Activated naive CD8-positive, alpha-beta T cell treated with anti-CD3 and anti-CD28 coated beads, Interleukin-2, amount 10 ng/mL, durations not matched to agents 7 days and 5 days (primary cell): ENCODE results near the gene MRPL24. TPM values are rescaled to one million over a fixed set of nuclear protein-coding genes. Genes with fewer than 3 reads are reported as not detected.

Experiments
- ATAC-seq: fragments of 150-1000 bp; cut with Tn5 transposase; one replicate; pipeline ENCODE4 v1.10.0; 2021; ENCODE audit warnings: low read depth, moderate library complexity
- POLR2A ChIA-PET: fragments of 350-600 bp; sonication (Branson Sonifier 250); formaldehyde crosslinking; loops from one replicate; lab custom pipeline; 2021; ENCODE audit warnings: antibody characterized with exemption; lab: Charles Lee
- DNase-seq: peaks from one replicate; pipeline ENCODE4 v3.0.0; 2021
- H3K27ac Mint-ChIP-seq: one replicate; pipeline ENCODE4 v1.8.0; 2022; ENCODE audit warnings: mild to moderate bottlenecking, mixed read lengths
- H3K27me3 Mint-ChIP-seq: one replicate; pipeline ENCODE4 v1.8.0; 2022; ENCODE audit warnings: mild to moderate bottlenecking, moderate library complexity, mixed read lengths
- H3K36me3 Mint-ChIP-seq: one replicate; pipeline ENCODE4 v1.8.0; 2021; ENCODE audit warnings: mild to moderate bottlenecking, mixed read lengths
- H3K4me1 Mint-ChIP-seq: one replicate; pipeline ENCODE4 v1.8.0; 2021; ENCODE audit warnings: mixed read lengths
- H3K4me3 Mint-ChIP-seq: one replicate; pipeline ENCODE4 v1.8.0; 2022; ENCODE audit warnings: mild to moderate bottlenecking, moderate library complexity, mixed read lengths
- H3K9me3 Mint-ChIP-seq: one replicate; pipeline ENCODE4 v1.8.0; 2021; ENCODE audit warnings: mixed read lengths
- total RNA-seq, 2 experiments: library from RNA; stranded (reverse); gene quantifications; one replicate each; pipeline ENCODE4 v1.2.3, GENCODE V29; 2021

The MRPL24 gene
- total RNA-seq, 2 experiments from 2014 or later, result 45.0 to 51.1 TPM

DNA sequence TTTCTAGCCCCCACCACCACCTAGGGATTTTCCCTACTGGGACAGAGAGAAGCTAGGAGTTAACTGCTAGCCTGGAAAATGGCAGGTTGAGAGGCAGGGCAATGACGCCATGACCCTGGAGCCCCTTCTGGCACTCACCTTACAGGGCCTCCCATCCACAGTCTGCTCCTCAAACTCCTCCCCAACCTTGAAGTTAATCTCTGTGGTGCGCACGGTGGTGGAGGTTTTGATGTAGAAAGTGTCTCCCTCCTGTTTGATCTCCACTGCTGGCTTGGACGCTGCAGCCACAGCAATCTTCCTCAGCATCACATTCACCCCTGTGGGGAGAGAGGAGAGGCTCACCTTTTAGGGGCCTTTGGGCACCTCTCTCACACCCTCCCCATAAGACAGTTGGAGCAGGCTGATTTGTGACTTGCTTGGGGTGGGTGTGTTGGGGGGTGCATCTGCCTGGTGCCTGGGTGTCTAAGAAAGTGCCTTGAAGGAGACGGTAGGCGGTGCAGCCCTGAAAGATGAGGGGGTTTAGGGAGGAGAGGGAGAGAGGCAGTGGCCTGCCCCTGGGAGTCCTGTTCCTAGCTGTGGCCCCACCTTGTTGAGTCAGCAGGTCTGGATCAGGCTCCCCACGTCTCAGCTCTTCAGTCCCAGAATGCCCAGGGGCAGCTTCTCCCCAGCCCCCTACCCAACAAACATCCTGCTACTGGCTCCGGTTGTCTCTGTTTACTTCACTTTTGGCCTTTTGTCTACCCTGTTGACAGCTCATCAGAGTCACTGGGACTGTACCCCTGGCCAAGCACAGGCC lies 40.0 kb downstream of the MRPL24 start:
- Mint-ChIP-seq H3K27ac (peak overlapping the region; percentile 14), H3K4me1 (peaks cover 14% of the 10 kb centered on the region), H3K9me3 (no peaks in the 10 kb centered on the region), H3K27me3 (peaks cover 38% of the 10 kb centered on the region), H3K4me3 (no peak overlapping the region), H3K36me3 (no peaks in the 10 kb centered on the region)
- POLR2A ChIA-PET, result no interaction called here
- peak; percentile 80 for ATAC-seq
- no peak for DNase-seq

GRCh38 chr1:156698995-156699394 lies 41.9 kb downstream of the MRPL24 start:
- ATAC-seq, result no peak
- H3K27ac Mint-ChIP-seq, result no peak overlapping the region
- POLR2A ChIA-PET, result interaction anchor here (0.9 kb wide), 1 partner anchor 68 kb away, joined by 3 read pairs; the partner anchor contains the start of gene PRCC
- DNase-seq, result no peak
- H3K4me1 Mint-ChIP-seq, result peaks cover 7% of the 10 kb centered on the region
- no peak overlapping the region for H3K4me3 Mint-ChIP-seq
- no peaks in the 10 kb centered on the region for H3K9me3 Mint-ChIP-seq
- peaks cover 20% of the 10 kb centered on the region for H3K27me3 Mint-ChIP-seq
- H3K36me3 Mint-ChIP-seq, result no peaks in the 10 kb centered on the region

DNA sequence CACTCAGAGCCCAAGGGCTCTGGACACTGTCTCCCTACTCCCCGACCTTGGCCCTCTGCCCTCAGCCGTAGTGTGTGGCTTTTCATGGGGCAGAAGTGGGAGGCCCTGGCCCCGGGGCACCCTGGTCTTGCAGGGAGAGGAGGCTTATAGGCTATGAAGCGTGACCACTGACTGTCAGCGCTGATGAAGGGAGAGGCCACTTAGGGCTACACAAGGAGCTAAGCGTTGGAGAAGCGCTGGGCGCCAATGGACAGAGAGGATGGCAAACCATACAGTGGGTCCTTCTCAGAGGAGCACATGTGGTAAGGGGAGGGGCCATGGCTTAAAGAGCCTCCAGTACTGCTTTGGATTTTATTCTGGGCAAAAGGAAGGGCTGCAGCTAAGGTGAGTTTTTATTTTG lies 43.4 kb downstream of the MRPL24 start:
- no peaks in the 10 kb centered on the region for H3K9me3 Mint-ChIP-seq
- ATAC-seq, result no peak
- no peaks in the 10 kb centered on the region for H3K36me3 Mint-ChIP-seq
- no peak for DNase-seq
- peaks cover 12% of the 10 kb centered on the region for H3K4me1 Mint-ChIP-seq
- H3K27me3 Mint-ChIP-seq, result peaks cover 21% of the 10 kb centered on the region
- no peak overlapping the region for H3K27ac Mint-ChIP-seq
- no peak overlapping the region for H3K4me3 Mint-ChIP-seq
- POLR2A ChIA-PET, result interaction anchor here (0.6 kb wide), 1 partner anchor 212 kb away, joined by 3 read pairs; no protein-coding TSS in a partner anchor

- POLR2A ChIA-PET, result no interaction called here
- no peaks in the 10 kb centered on the region for H3K36me3 Mint-ChIP-seq
- H3K4me3 Mint-ChIP-seq, result no peak overlapping the region
- peaks cover 18% of the 10 kb centered on the region for H3K4me1 Mint-ChIP-seq
- no peak for DNase-seq
- H3K27me3 Mint-ChIP-seq, result peaks cover 24% of the 10 kb centered on the region
- no peak for ATAC-seq
- no peak overlapping the region for H3K27ac Mint-ChIP-seq
- H3K9me3 Mint-ChIP-seq, result no peaks in the 10 kb centered on the region
These were observed 44.1 kb downstream of the MRPL24 start for GRCh38 chr1:156696755-156697154.

DNA sequence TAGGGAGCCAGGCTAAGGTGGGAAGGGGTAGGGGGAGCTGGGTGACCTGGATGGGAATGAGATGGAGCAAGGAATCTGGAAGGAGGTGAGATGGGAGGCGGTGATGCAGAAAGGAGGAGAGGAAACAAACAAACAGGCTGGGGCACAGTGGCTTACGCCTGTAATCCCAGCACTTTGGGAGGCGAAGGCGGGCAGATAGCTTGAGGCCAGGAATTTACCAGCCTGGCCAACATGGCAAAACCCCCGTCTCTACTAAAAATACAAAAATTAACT lies 46.3 kb downstream of the MRPL24 start:
- Mint-ChIP-seq H3K27ac (no peak overlapping the region), H3K27me3 (peaks cover 43% of the 10 kb centered on the region), H3K36me3 (no peaks in the 10 kb centered on the region), H3K9me3 (no peaks in the 10 kb centered on the region), H3K4me1 (peaks cover 16% of the 10 kb centered on the region), H3K4me3 (no peak overlapping the region)
- DNase-seq (no peak), ATAC-seq (no peak)
- POLR2A ChIA-PET, result interaction anchor here (0.6 kb wide), 1 partner anchor 257 kb away, joined by 3 read pairs; no protein-coding TSS in a partner anchor

DNA sequence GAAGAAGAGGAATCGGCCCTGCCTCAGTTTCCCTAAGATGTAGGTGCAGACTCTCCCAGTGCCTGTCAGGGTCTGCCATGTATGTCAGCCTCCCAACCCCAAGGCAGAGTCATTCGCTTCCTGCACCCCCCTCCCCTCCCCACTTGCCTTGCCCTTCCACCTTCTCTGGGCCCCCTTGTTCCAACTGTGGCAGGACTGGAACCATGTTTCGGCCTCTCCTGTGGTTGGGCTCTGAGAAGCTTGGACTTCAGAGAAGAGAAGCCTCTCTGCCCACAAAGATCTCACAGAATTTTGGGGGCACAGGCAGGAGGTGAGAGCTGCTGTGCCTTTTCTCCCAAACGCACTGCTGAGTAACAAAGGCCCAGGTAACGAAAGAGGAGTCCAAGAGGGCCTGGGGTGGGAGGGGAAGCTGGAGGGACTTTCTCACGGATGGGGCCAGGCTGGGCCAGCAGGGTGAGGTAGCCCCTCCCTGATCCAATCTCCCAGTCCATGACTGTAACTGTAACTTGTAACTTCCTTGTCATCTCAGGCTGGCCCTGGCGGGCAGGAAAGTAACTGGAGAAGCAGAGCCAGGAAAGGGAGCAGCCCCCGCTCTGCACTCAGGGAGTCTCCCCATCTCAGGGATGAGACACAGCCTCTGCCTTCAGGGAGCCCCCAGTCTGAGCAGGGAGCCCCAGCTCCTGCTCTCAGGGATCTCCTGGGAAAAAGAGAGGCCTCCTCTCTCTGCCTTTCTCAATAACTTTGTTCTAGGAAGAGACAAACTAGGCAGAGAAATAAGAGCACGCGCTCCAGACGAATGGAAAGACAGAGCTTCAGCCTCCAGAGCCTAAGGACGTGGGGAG lies 46.8 kb downstream of the MRPL24 start:
- no peaks in the 10 kb centered on the region for H3K9me3 Mint-ChIP-seq
- DNase-seq (no peak), ATAC-seq (no peak)
- no peaks in the 10 kb centered on the region for H3K36me3 Mint-ChIP-seq
- peaks cover 49% of the 10 kb centered on the region for H3K27me3 Mint-ChIP-seq
- H3K4me1 Mint-ChIP-seq, result peaks cover 17% of the 10 kb centered on the region
- H3K4me3 Mint-ChIP-seq, result no peak overlapping the region
- POLR2A ChIA-PET, result interaction anchor here (0.6 kb wide), 1 partner anchor 27 kb away, joined by 3 read pairs; no protein-coding TSS in a partner anchor
- H3K27ac Mint-ChIP-seq, result no peak overlapping the region

- DNase-seq, result no peak
- Mint-ChIP-seq H3K36me3 (no peaks in the 10 kb centered on the region), H3K4me3 (no peak overlapping the region), H3K27me3 (peaks cover 58% of the 10 kb centered on the region), H3K4me1 (peaks cover 17% of the 10 kb centered on the region), H3K9me3 (no peaks in the 10 kb centered on the region), H3K27ac (no peak overlapping the region)
- POLR2A ChIA-PET, result interaction anchor here (0.6 kb wide), 1 partner anchor 28 kb away, joined by 3 read pairs; no protein-coding TSS in a partner anchor
- no peak for ATAC-seq
These were observed 47.7 kb downstream of the MRPL24 start for GRCh38 chr1:156692925-156693847.

DNA sequence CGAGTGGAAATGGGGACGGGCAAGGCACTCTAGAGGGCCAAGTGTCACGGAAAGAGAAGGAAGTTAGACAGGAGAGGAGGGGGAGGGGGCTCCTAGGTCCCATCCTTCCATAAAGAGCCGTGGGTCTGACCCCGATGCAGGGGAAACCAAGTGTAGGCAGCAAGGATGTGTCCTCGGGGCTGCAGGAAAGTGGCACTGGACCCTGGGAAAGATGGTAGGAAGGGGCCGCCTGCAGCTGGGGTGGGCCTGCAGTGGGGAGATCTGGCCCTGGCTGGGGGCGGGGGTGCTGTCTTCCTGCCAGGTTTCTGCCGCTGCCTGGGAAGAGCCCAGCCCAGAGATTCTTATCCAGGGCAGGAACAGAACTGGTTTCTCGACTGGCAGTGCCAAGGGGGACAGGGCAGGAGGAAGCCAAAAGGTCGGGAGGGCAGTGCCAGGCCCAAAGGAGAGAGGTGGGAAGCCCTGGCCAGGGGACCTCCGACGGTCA lies 48.4 kb downstream of the MRPL24 start:
- ATAC-seq, result no peak
- no peak overlapping the region for H3K4me3 Mint-ChIP-seq
- POLR2A ChIA-PET, result interaction anchor here (1.3 kb wide), 1 partner anchor 11 kb away, joined by 3 read pairs; no protein-coding TSS in a partner anchor

DNA sequence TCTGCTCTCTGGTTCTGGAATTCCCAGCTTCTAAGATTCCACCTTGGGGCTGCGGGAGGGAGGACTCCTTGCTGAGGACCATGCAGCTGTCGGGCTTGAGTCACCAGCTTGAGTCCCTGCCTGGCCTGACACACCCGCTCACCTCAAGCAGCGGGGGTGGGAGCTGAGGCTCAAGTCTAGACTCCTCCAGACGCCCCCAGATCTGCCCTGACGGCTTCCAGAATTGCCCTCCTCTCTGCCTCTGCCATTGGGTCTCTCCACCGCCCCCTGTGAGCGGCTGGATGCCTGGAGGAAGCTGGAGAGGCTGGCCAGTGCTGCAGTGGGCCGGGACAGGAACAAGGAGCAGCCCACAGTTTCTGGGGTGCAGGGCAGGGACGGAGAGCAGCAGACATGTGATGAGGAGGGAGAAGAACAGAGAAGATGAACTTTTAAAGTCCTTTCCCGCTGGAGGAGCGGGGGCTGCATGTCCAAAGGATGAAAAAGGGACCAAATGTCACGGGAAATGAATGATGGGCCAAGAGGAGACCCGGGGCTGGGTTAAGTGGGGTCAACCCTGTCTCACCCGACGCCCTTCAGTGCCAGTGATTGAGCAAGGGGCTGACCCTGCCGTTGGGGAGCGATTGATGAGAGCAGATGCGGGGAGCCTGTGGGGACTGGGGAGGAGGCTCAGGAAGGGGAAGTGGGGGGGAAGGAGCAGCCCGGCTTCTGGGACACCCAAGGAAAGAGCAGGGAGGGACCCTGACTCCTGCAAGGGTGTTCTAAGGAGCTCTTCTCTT lies 49.0 kb downstream of the MRPL24 start:
- Mint-ChIP-seq H3K27ac (no peak overlapping the region), H3K4me3 (no peak overlapping the region), H3K9me3 (no peaks in the 10 kb centered on the region), H3K27me3 (peaks cover 57% of the 10 kb centered on the region), H3K36me3 (no peaks in the 10 kb centered on the region), H3K4me1 (peaks cover 17% of the 10 kb centered on the region)
- DNase-seq, result no peak
- POLR2A ChIA-PET, result interaction anchor here (0.5 to 1.4 kb wide), 3 partner anchors 12 to 22 kb away, joined by 3 to 4 read pairs (median 3); no protein-coding TSS in a partner anchor
- no peak for ATAC-seq

More for the DNA sequence above, 48.4 kb downstream of the MRPL24 start:
- DNase-seq, result no peak
- peaks cover 59% of the 10 kb centered on the region for H3K27me3 Mint-ChIP-seq
- no peak overlapping the region for H3K27ac Mint-ChIP-seq
- H3K36me3 Mint-ChIP-seq, result no peaks in the 10 kb centered on the region
- peaks cover 17% of the 10 kb centered on the region for H3K4me1 Mint-ChIP-seq
- no peaks in the 10 kb centered on the region for H3K9me3 Mint-ChIP-seq

DNA sequence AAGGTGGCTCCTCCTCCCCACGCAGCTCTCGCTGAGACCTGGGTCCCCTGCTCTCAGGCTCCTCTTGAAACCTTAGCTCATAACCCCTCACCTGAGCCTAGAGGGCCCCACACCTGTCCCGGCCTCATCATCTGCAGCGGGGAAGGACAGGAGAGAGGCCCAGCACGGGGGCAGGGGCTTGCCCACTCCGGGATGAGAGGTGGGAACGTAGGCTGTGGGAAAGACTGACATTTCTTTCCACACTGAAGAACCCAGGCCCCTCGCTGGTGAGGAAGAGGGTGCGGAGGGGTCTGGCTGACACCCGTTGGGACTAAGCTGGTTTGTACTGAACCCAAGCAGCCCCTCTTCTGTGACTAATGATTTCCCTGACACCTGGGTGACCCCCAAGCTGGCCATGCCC lies 49.7 kb downstream of the MRPL24 start:
- Mint-ChIP-seq H3K9me3 (no peaks in the 10 kb centered on the region), H3K4me3 (no peak overlapping the region), H3K36me3 (no peaks in the 10 kb centered on the region), H3K27ac (no peak overlapping the region), H3K4me1 (peaks cover 17% of the 10 kb centered on the region), H3K27me3 (peaks cover 60% of the 10 kb centered on the region)
- ATAC-seq (no peak), DNase-seq (no peak)
- POLR2A ChIA-PET, result interaction anchor here (0.5 to 1.9 kb wide), 4 partner anchors 12 to 35 kb away, joined by 3 to 10 read pairs (median 4); no protein-coding TSS in a partner anchor

DNA sequence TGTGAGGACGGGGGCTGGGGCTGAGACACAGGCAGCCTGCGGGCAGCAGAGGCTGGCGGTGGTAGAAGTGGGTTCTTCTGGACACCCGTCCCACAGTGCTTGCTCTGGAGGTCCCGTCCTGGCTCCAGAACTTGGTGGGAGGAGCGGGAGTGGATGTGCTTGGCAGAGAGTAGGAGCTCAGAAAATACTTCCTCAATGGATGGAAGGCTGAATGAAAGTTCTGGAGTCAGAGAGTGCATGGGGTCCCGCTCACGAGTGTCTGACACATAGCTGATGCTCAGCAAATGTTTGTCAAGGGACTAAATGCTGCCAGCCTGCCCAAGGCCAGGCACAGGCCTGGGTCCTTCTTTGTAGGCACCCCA lies 50.2 kb downstream of the MRPL24 start:
- Mint-ChIP-seq H3K9me3 (no peaks in the 10 kb centered on the region), H3K4me1 (peaks cover 17% of the 10 kb centered on the region), H3K4me3 (no peak overlapping the region), H3K27me3 (peaks cover 61% of the 10 kb centered on the region), H3K27ac (no peak overlapping the region), H3K36me3 (no peaks in the 10 kb centered on the region)
- DNase-seq, result no peak
- no peak for ATAC-seq
- POLR2A ChIA-PET, result interaction anchor here (0.6 to 1.9 kb wide), 4 partner anchors 15 to 66 kb away, joined by 3 to 10 read pairs (median 4); no protein-coding TSS in a partner anchor
